K562 (cell line): ENCODE data around the gene TNKS2. TPM values are rescaled to one million over a fixed set of nuclear protein-coding genes. Genes with fewer than 3 reads are reported as not detected.

Source experiments
- ATAC-seq: fragments of 200-7000 bp; cut with Tn5 transposase; 3 replicates; pipeline ENCODE4 v1.9.1; 2020; ENCODE audit warnings: moderate library complexity
- BruUV-seq: library from RNA; stranded (reverse); fragments of 400-500 nt; replicated peaks from 2 replicates; lab custom pipeline; 2021; lab: Mats Ljungman, UMichigan
- CTCF ChIA-PET: fragments of 300-600 bp; formaldehyde crosslinking; extraction: SDS; loops from one replicate; lab custom pipeline; 2021; ENCODE audit warnings: low intra/inter-chr PET ratio; lab: Yijun Ruan, JAX
- POLR2A ChIA-PET: fragments of 300-600, 350-650 bp; sonication (Branson Sonifier 250); formaldehyde crosslinking; extraction: SDS; loops from one replicate; lab custom pipeline; 2021; ENCODE audit warnings: antibody characterized with exemption, inconsistent platforms; lab: Yijun Ruan, JAX
- DNase-seq, 4 experiments: peaks; one replicate each; pipeline versions ENCODE4 v3.0.0 to v3.0.0-alpha.2; 2011 to 2018; ENCODE audit warnings: low spot score in 3 of 4, mixed read lengths in 3 of 4; ENCODE audit errors: extremely low read depth in 1 of 4
- FAIRE-seq: peaks from 2 replicates; lab custom pipeline; 2011; peaks lifted over from hg19 to GRCh38; lab: Jason Lieb, UNC
- H2AFZ ChIP-seq: 2 replicates; pipeline ENCODE4 v1.6.0; 2011; ENCODE audit warnings: low read depth, low read length, control low read depth, inconsistent platforms
- H3K27ac ChIP-seq: fragments of 200-600 bp; 3 replicates; pipeline ENCODE4 v1.8.0; 2011; ENCODE audit warnings: low read depth, mild to moderate bottlenecking, control low read depth, inconsistent platforms, low read length, moderate library complexity, mixed read lengths; ENCODE audit errors: extremely low read depth
- H3K27me3 ChIP-seq, 2 experiments: fragments of 300-600 bp in 1 of 2; 2 replicates in 1 of 2; 3 replicates in 1 of 2; pipeline versions ENCODE4 v1.6.0 to v1.8.0; 2011; ENCODE audit warnings: inconsistent platforms in 2 of 2, low read length in 2 of 2, mild to moderate bottlenecking in 1 of 2, mixed read lengths in 1 of 2, moderate library complexity in 1 of 2; ENCODE audit not compliant: control insufficient read depth in 2 of 2, insufficient read depth in 2 of 2
- H3K36me3 ChIP-seq: fragments of 300-600 bp; 3 replicates; pipeline ENCODE4 v1.8.0; 2011; ENCODE audit warnings: mild to moderate bottlenecking, low read length, inconsistent platforms; ENCODE audit not compliant: control insufficient read depth, insufficient read depth
- H3K4me1 ChIP-seq, 2 experiments: fragments of 200-600 bp in 1 of 2; replicated peaks in 1 of 2; 2 replicates in 1 of 2; 3 replicates in 1 of 2; pipeline versions ENCODE4 v1.5.1 to v1.8.0; 2011; ENCODE audit warnings: inconsistent platforms in 2 of 2, low read length in 2 of 2, mild to moderate bottlenecking in 1 of 2, mixed read lengths in 1 of 2, moderate library complexity in 1 of 2; ENCODE audit not compliant: control insufficient read depth in 2 of 2, insufficient read depth in 2 of 2
- H3K4me2 ChIP-seq: 2 replicates; pipeline ENCODE4 v1.6.1; 2011; ENCODE audit warnings: low read length, control low read depth, inconsistent platforms, mixed read lengths; ENCODE audit not compliant: insufficient read depth
- H3K4me3 ChIP-seq: fragments of 200-600 bp; sonication (generic), shearing (Covaris generic); 2 replicates; pipeline ENCODE4 v1.5.1; 2016; ENCODE audit warnings: control low read depth, inconsistent platforms
- H3K79me2 ChIP-seq: fragments of 200-600 bp; 3 replicates; pipeline ENCODE4 v1.8.0; 2011; ENCODE audit warnings: low read length, inconsistent platforms; ENCODE audit not compliant: control insufficient read depth, insufficient read depth
- H3K9ac ChIP-seq, 2 experiments: 2 replicates each; pipeline versions ENCODE4 v1.6.0 to v1.6.1; 2011; ENCODE audit warnings: low read depth in 2 of 2, low read length in 2 of 2, control low read depth in 1 of 2, inconsistent platforms in 1 of 2, mild to moderate bottlenecking in 1 of 2, mixed read lengths in 1 of 2; ENCODE audit not compliant: insufficient read depth in 1 of 2
- H3K9me1 ChIP-seq: one replicate; pipeline ENCODE4 v1.6.0; 2011; ENCODE audit warnings: inconsistent platforms, mild to moderate bottlenecking, low read length, moderate library complexity; ENCODE audit not compliant: control insufficient read depth, insufficient read depth
- H3K9me3 ChIP-seq: replicated peaks from 2 replicates; pipeline ENCODE4 v1.5.1; 2011; ENCODE audit warnings: low read depth, low read length, inconsistent platforms; ENCODE audit not compliant: control insufficient read depth, insufficient read depth
- H4K20me1 ChIP-seq: replicated peaks from 2 replicates; pipeline ENCODE4 v1.6.1; 2011; ENCODE audit warnings: low read length, inconsistent platforms, mixed read lengths; ENCODE audit not compliant: control insufficient read depth, insufficient read depth
- AFF4 ChIP-seq: sonication (generic); formaldehyde crosslinking; IDR thresholded peaks from 2 replicates; pipeline ENCODE4 v1.8.0; 2023; ENCODE audit warnings: mild to moderate bottlenecking, missing genetic modification reagents
- BRF2 ChIP-seq: IDR thresholded peaks from 3 replicates; pipeline ENCODE4 v1.6.1; 2011; ENCODE audit warnings: borderline replicate concordance, mild to moderate bottlenecking; ENCODE audit not compliant: insufficient read length, insufficient read depth
- CBX2 ChIP-seq: fragments of 200-600 bp; sonication (generic); IDR thresholded peaks from one replicate; pipeline ENCODE4 v1.6.1; 2012; ENCODE audit warnings: mild to moderate bottlenecking, low read length, inconsistent platforms; ENCODE audit not compliant: insufficient read depth, poor library complexity, severe bottlenecking
- CC2D1A ChIP-seq: fragments of 450-650 bp; IDR thresholded peaks from 2 replicates; pipeline ENCODE4 v1.6.1; 2017; ENCODE audit warnings: mild to moderate bottlenecking
- E2F4 ChIP-seq: sonication (generic); formaldehyde crosslinking; IDR thresholded peaks from 2 replicates; pipeline ENCODE4 v1.8.0; 2022; ENCODE audit warnings: mild to moderate bottlenecking, low read depth, missing genetic modification reagents
- EGR1 ChIP-seq: fragments of 450-650 bp; conservative IDR thresholded peaks from 2 replicates; pipeline ENCODE4 v1.6.1; 2017; ENCODE audit warnings: mild to moderate bottlenecking
- ELF2 ChIP-seq: fragments of 250-450 bp; sonication (Bioruptor Pico); IDR thresholded peaks from 2 replicates; pipeline ENCODE4 v1.5.0; 2021; ENCODE audit warnings: mild to moderate bottlenecking
- ETV6 ChIP-seq, 3 experiments: fragments of 150-350 bp in 1 of 3; sonication (generic) in 1 of 3; formaldehyde crosslinking in 1 of 3; IDR thresholded peaks; 2 replicates each; pipeline versions ENCODE4 v1.6.1 to v1.8.0; 2014 to 2022; ENCODE audit warnings: borderline replicate concordance in 2 of 3, low read depth in 2 of 3, antibody characterized with exemption in 1 of 3, low read length in 1 of 3, mild to moderate bottlenecking in 1 of 3, missing genetic modification reagents in 1 of 3
- GTF2F1 ChIP-seq: IDR thresholded peaks from 2 replicates; pipeline ENCODE4 v1.6.1; 2011; ENCODE audit warnings: low read depth, low read length, improper control_type of control experiment
- HMGN3 ChIP-seq: IDR thresholded peaks from 2 replicates; pipeline ENCODE4 v1.6.1; 2011; ENCODE audit warnings: borderline replicate concordance, low read depth, mild to moderate bottlenecking, mixed read lengths, low read length; ENCODE audit not compliant: insufficient read length; ENCODE audit errors: extremely low read depth
- LEF1 ChIP-seq: fragments of 450-650 bp; IDR thresholded peaks from 2 replicates; pipeline ENCODE4 v1.6.1; 2016; ENCODE audit warnings: mild to moderate bottlenecking
- NR2C1 ChIP-seq, 2 experiments: fragments of 450-650 bp; IDR thresholded peaks; 2 replicates each; pipeline ENCODE4 v1.6.1; 2017; ENCODE audit warnings: mild to moderate bottlenecking in 2 of 2, antibody characterized with exemption in 1 of 2, inconsistent platforms in 1 of 2, missing compliant biosample characterization in 1 of 2, missing genetic modification characterization in 1 of 2
- RHOXF2B ChIP-seq: fragments of 250-450 bp; sonication (Bioruptor Pico); conservative IDR thresholded peaks from 2 replicates; pipeline ENCODE4 v1.5.1; 2021
- SOX6 ChIP-seq: fragments of 450-650 bp; IDR thresholded peaks from 2 replicates; pipeline ENCODE4 v1.6.1; 2014; ENCODE audit warnings: mild to moderate bottlenecking
- TAF15 ChIP-seq: fragments of 200-400 bp; formaldehyde crosslinking; IDR thresholded peaks from 2 replicates; pipeline ENCODE4 v1.6.1; 2017; ENCODE audit warnings: mild to moderate bottlenecking, low read depth, low read length, moderate library complexity
- TRIM24 ChIP-seq, 2 experiments: fragments of 450-650 bp; IDR thresholded peaks; 2 replicates each; pipeline ENCODE4 v1.6.1; 2016
- WGBS: fragments of 100-300 bp; shearing (Covaris generic); methylation state at CpG from one replicate; pipeline ENCODE4 v1.1.6; 2016; ENCODE audit warnings: low coverage, mixed read lengths; ENCODE audit not compliant: insufficient coverage; ENCODE audit errors: missing lambda C conversion rate; 5-methylcytosine and 5-hydroxymethylcytosine counted together
- in situ Hi-C: fragments of 300-500 bp; cut with MboI; formaldehyde crosslinking; loops from 4 replicates; pipeline ENCODE4 v1.15.0; 2018; ENCODE audit warnings: inconsistent platforms, mixed read lengths
- intact Hi-C: fragments of 100-400 bp; cut with micrococcal nuclease; formaldehyde crosslinking; loops from 2 replicates; pipeline ENCODE4 v1.14.2; 2022
- polyA plus RNA-seq, 8 experiments: library from polyadenylated mRNA; depleted of rRNA in 4 of 8; stranded (reverse) in 5 of 8; unstranded in 3 of 8; fragments of >200 nt; fragmentation: Nextera tagmentation in 2 of 8; fragmentation: Illumina TruSeq in 1 of 8; extraction: Ambion mirVana in 2 of 8; extraction: Trizol in 1 of 8; gene quantifications; 2 replicates each; pipeline versions ENCODE4 v1.2.1 to v1.2.3, GENCODE V29; 2011 to 2014; ENCODE audit warnings: inconsistent platforms in 1 of 8, missing spikeins in 1 of 8
- total RNA-seq, 7 experiments: library from RNA; depleted of rRNA in 6 of 7; stranded (reverse); fragments of >200 nt in 6 of 7; fragmentation: Illumina TruSeq in 2 of 7; extraction: Trizol in 2 of 7; gene quantifications; 2 replicates each; pipeline versions ENCODE4 v1.2.1 to v1.2.3, GENCODE V29; 2011 to 2021; ENCODE audit warnings: low replicate concordance in 1 of 7

Gene TNKS2
- total and polyA plus RNA-seq, 9 of the 15 experiments (the other 6 are each of a cell fraction or from before 2014, with no cell fraction given), result 3.5 to 19.8 (median 8.6) TPM

GRCh38 chr10:91820144-91820543 lies 21.9 kb downstream of the TNKS2 start (continued):
- TF ChIP-seq ETV6 (IDR thresholded peaks at IDR 0.05; ENCODE audit: borderline replicate concordance in 1 of 2, low read depth in 2 of 2, low read length in 1 of 2) (no peak), ETV6 (CRISPR knock-in tag; IDR thresholded peaks at IDR 0.05; ENCODE audit: borderline replicate concordance) (no peak)
- TF ChIP-seq, all 486 proteins: peak for 0

GRCh38 chr10:91824076-91824475 lies 25.9 kb downstream of the TNKS2 start:
- 100% methylated on average over 1 of the region's 1 CpG for WGBS
- in situ Hi-C loops, result no loop called here
- Histone ChIP-seq H3K79me2 (no peaks in the 10 kb centered on the region), H3K4me3 (no peak overlapping the region), H3K9me3 (no peaks in the 10 kb centered on the region), H3K27ac (no peak overlapping the region), H3K36me3 (peaks cover 79% of the 10 kb centered on the region), H3K9ac (no peak overlapping the region), H2AFZ (no peak overlapping the region), H3K27me3 (no peaks in the 10 kb centered on the region), H3K4me2 (no peak overlapping the region), H3K4me1 (no peaks in the 10 kb centered on the region), H4K20me1 (no peaks in the 10 kb centered on the region), H3K9me1 (no peaks in the 10 kb centered on the region)
- ATAC-seq (no peak), DNase-seq (no peak), FAIRE-seq (no peak)
- intact Hi-C loops, result no loop called here
- POLR2A ChIA-PET, result no interaction called here
- no TSS peak for BruUV-seq
- CTCF ChIA-PET, result no interaction called here
- TF ChIP-seq SOX6 (no peak), AFF4 (no peak), CBX2 (no peak), TAF15 (no peak), NR2C1 (IDR thresholded peaks at IDR 0.05) (no peak), NR2C1 (tag; IDR thresholded peaks at IDR 0.05) (no peak), HMGN3 (no peak), ELF2 (CRISPR knock-in tag) (no peak), EGR1 (no peak), E2F4 (CRISPR knock-in tag) (no peak), LEF1 (no peak), TRIM24 (IDR thresholded peaks at IDR 0.05) (no peak), GTF2F1 (no peak), CC2D1A (no peak), BRF2 (no peak), RHOXF2B (CRISPR knock-in tag) (no peak)
